Measurements from ENCODE around the gene CMSS1.

DNA sequence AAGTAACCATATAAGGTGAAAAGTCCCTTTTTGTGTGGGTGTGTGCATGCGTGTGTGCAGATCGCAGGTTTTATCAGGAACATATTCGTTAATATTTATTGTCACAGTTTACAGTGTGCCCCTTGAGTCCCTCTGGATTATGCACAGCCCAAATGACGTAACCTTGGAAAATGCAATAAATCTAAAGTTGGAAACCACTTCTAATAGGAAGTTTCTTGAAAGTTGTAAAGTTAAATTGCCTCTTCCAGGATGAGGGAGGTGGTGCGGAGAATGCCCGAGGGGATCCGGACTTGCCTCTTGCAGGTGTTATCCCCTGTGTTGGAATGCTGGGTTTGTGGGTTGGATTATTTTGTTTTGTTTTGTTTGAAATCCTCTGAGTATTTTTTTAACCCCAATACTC, 143.3 kb downstream of the CMSS1 start:
- no peak for TF ChIP-seq POLR2A (IDR thresholded peaks at IDR 0.05)
- TF ChIP-seq, protein P1, sequence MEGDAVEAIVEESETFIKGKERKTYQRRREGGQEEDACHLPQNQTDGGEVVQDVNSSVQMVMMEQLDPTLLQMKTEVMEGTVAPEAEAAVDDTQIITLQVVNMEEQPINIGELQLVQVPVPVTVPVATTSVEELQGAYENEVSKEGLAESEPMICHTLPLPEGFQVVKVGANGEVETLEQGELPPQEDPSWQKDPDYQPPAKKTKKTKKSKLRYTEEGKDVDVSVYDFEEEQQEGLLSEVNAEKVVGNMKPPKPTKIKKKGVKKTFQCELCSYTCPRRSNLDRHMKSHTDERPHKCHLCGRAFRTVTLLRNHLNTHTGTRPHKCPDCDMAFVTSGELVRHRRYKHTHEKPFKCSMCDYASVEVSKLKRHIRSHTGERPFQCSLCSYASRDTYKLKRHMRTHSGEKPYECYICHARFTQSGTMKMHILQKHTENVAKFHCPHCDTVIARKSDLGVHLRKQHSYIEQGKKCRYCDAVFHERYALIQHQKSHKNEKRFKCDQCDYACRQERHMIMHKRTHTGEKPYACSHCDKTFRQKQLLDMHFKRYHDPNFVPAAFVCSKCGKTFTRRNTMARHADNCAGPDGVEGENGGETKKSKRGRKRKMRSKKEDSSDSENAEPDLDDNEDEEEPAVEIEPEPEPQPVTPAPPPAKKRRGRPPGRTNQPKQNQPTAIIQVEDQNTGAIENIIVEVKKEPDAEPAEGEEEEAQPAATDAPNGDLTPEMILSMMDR (IDR thresholded peaks at IDR 0.05) = no peak

Measured in Peyer's patch (tissue), 4 donors.